PC-3 (cell line): ENCODE measurements around the gene ANKIB1. TPM values are rescaled to one million over a fixed set of nuclear protein-coding genes. Genes with fewer than 3 reads are reported as not detected.

ENCODE experiments used
- ATAC-seq: fragments of 200-7000 bp; cut with Tn5 transposase; 2 replicates; pipeline ENCODE4 v1.9.1; 2020; ENCODE audit warnings: mild to moderate bottlenecking, moderate library complexity
- BruUV-seq: library from RNA; stranded (reverse); fragments of 400-500 nt; replicated peaks from 2 replicates; lab custom pipeline; 2021; lab: Mats Ljungman, UMichigan
- CTCF ChIA-PET: fragments of 300-600 bp; sonication (Branson Sonifier 250); formaldehyde crosslinking; loops from one replicate; lab custom pipeline; 2022; ENCODE audit warnings: antibody characterized with exemption; lab: Charles Lee
- POLR2A ChIA-PET: fragments of 300-600 bp; sonication (Branson Sonifier 250); formaldehyde crosslinking; loops from one replicate; lab custom pipeline; 2022; ENCODE audit warnings: antibody characterized with exemption; ENCODE audit not compliant: unreplicated experiment; lab: Charles Lee
- DNase-seq: peaks from one replicate; pipeline ENCODE4 v3.0.0-alpha.2; 2015
- H2AFZ ChIP-seq: fragments of 300-600 bp; sonication (generic); 2 replicates; pipeline ENCODE4 v1.6.0; 2016; ENCODE audit warnings: antibody characterized with exemption, low read length
- H3F3A ChIP-seq: fragments of 300-600 bp; sonication (generic); one replicate; pipeline ENCODE4 v1.6.0; 2017; ENCODE audit warnings: antibody characterized with exemption, low read length, control low read depth, mild to moderate bottlenecking; ENCODE audit not compliant: unreplicated experiment
- H3K27ac ChIP-seq: fragments of 300-600 bp; sonication (generic); 2 replicates; pipeline ENCODE4 v1.5.1; 2016; ENCODE audit warnings: mild to moderate bottlenecking, low read length
- H3K27me3 ChIP-seq: fragments of 300-600 bp; sonication (generic); 2 replicates; pipeline ENCODE4 v1.6.1; 2016; ENCODE audit warnings: low read length, mixed read lengths
- H3K36me3 ChIP-seq: fragments of 300-600 bp; sonication (generic); 2 replicates; pipeline ENCODE4 v1.6.1; 2016; ENCODE audit warnings: low read depth, mixed run types, low read length, mixed read lengths
- H3K4me1 ChIP-seq: fragments of 300-600 bp; sonication (generic); 2 replicates; pipeline ENCODE4 v1.5.1; 2016; ENCODE audit warnings: low read length; ENCODE audit not compliant: insufficient read depth
- H3K4me2 ChIP-seq: fragments of 300-600 bp; sonication (generic); 2 replicates; pipeline ENCODE4 v1.6.0; 2016; ENCODE audit warnings: low read length
- H3K4me3 ChIP-seq: fragments of 300-600 bp; sonication (generic); 2 replicates; pipeline ENCODE4 v1.5.1; 2016; ENCODE audit warnings: mild to moderate bottlenecking, low read length, mixed read lengths
- H3K79me2 ChIP-seq: fragments of 300-600 bp; sonication (generic); 2 replicates; pipeline ENCODE4 v1.6.1; 2017; ENCODE audit warnings: low read length, mixed read lengths
- H3K9ac ChIP-seq: fragments of 300-600 bp; sonication (generic); 2 replicates; pipeline ENCODE4 v1.6.0; 2016; ENCODE audit warnings: mild to moderate bottlenecking, low read length
- H3K9me2 ChIP-seq: fragments of 300-600 bp; sonication (generic); replicated peaks from 2 replicates; pipeline ENCODE4 v1.6.1; 2016; ENCODE audit warnings: mixed run types, low read length, mixed read lengths
- H3K9me3 ChIP-seq: fragments of 300-600 bp; sonication (generic); 2 replicates; pipeline ENCODE4 v1.6.1; 2016; ENCODE audit warnings: low read length, mixed read lengths
- H4K20me1 ChIP-seq: fragments of 300-600 bp; sonication (generic); 2 replicates; pipeline ENCODE4 v1.6.1; 2016; ENCODE audit warnings: low read length, mixed read lengths
- CTCF ChIP-seq: fragments of 300-600 bp; sonication (generic); conservative IDR thresholded peaks from 2 replicates; pipeline ENCODE4 v1.5.1; 2017; ENCODE audit warnings: antibody characterized with exemption, low read depth, mild to moderate bottlenecking, low read length
- EZH2 ChIP-seq: fragments of 300-600 bp; sonication (generic); IDR thresholded peaks from one replicate; pipeline ENCODE4 v1.6.1; 2017; ENCODE audit warnings: antibody characterized with exemption, mild to moderate bottlenecking, low read length; ENCODE audit not compliant: unreplicated experiment
- EZH2phosphoT487 ChIP-seq: fragments of 300-600 bp; sonication (generic); IDR thresholded peaks from 2 replicates; pipeline ENCODE4 v1.6.1; 2018; ENCODE audit warnings: mild to moderate bottlenecking, antibody characterized with exemption, low read length, borderline replicate concordance
- intact Hi-C: fragments of 100-400 bp; cut with micrococcal nuclease; formaldehyde crosslinking; loops from 2 replicates; pipeline ENCODE4 v1.9.0; 2023
- total RNA-seq: library from RNA; depleted of rRNA; stranded (reverse); fragments of >200 nt; gene quantifications from 2 replicates; pipeline ENCODE4 v1.2.3, GENCODE V29; 2014

ANKIB1 gene
- total RNA-seq, 1 experiment from 2014 or later, result 32.1 TPM

- ChIA-PET POLR2A (no interaction called here), CTCF (interaction anchor here (0.6 kb wide), 1 partner anchor 527 kb away, joined by 3 read pairs; no protein-coding TSS in a partner anchor)
- intact Hi-C loops, result no loop called here
- H3F3A ChIP-seq, result no peaks in the 10 kb centered on the region
- H3K9me2 ChIP-seq, result no peaks in the 10 kb centered on the region
- no peak overlapping the region for H3K9ac ChIP-seq
- no TSS peak for BruUV-seq
- TF ChIP-seq EZH2phosphoT487 (no peak), CTCF (no peak), EZH2 (no peak)
- H3K9me3 ChIP-seq, result no peaks in the 10 kb centered on the region
- peaks cover 10% of the 10 kb centered on the region for H3K36me3 ChIP-seq
- H2AFZ ChIP-seq, result no peak overlapping the region
- no peak overlapping the region for H3K27ac ChIP-seq
- ATAC-seq (no peak), DNase-seq (no peak)
- H3K4me1 ChIP-seq, result no peaks in the 10 kb centered on the region
- no peak overlapping the region for H3K4me3 ChIP-seq
- no peak overlapping the region for H3K4me2 ChIP-seq
- no peaks in the 10 kb centered on the region for H3K27me3 ChIP-seq
- H4K20me1 ChIP-seq, result 0 out of 2 replicates have a peak, but pooled peaks cover 4% of the 10 kb centered on the region
- H3K79me2 ChIP-seq, result peaks cover 69% of the 10 kb centered on the region
These were observed 43.5 kb downstream of the ANKIB1 start for GRCh38 chr7:92289321-92289720.

- ChIA-PET CTCF (no interaction called here), POLR2A (no interaction called here)
- H3K36me3 ChIP-seq, result peaks cover 4% of the 10 kb centered on the region
- no peaks in the 10 kb centered on the region for H3K9me3 ChIP-seq
- no peak overlapping the region for H3K9ac ChIP-seq
- ATAC-seq (no peak), DNase-seq (no peak)
- H3K4me2 ChIP-seq, result no peak overlapping the region
- no peaks in the 10 kb centered on the region for H3K27me3 ChIP-seq
- no peaks in the 10 kb centered on the region for H3F3A ChIP-seq
- H4K20me1 ChIP-seq, result 0 out of 2 replicates have a peak, but pooled peaks cover 4% of the 10 kb centered on the region
- no peak overlapping the region for H2AFZ ChIP-seq
- H3K4me3 ChIP-seq, result no peak overlapping the region
- TF ChIP-seq CTCF, result no peak
- no peak for TF ChIP-seq EZH2phosphoT487
- TF ChIP-seq EZH2, result no peak
- intact Hi-C loops, result no loop called here
- H3K9me2 ChIP-seq, result no peaks in the 10 kb centered on the region
- peaks cover 44% of the 10 kb centered on the region; the same call in 1 of the 2 replicates for H3K79me2 ChIP-seq
- no peaks in the 10 kb centered on the region for H3K4me1 ChIP-seq
- H3K27ac ChIP-seq, result no peak overlapping the region
- BruUV-seq, result no TSS peak
These were observed 47.2 kb downstream of the ANKIB1 start for GRCh38 chr7:92292981-92293380.

DNA sequence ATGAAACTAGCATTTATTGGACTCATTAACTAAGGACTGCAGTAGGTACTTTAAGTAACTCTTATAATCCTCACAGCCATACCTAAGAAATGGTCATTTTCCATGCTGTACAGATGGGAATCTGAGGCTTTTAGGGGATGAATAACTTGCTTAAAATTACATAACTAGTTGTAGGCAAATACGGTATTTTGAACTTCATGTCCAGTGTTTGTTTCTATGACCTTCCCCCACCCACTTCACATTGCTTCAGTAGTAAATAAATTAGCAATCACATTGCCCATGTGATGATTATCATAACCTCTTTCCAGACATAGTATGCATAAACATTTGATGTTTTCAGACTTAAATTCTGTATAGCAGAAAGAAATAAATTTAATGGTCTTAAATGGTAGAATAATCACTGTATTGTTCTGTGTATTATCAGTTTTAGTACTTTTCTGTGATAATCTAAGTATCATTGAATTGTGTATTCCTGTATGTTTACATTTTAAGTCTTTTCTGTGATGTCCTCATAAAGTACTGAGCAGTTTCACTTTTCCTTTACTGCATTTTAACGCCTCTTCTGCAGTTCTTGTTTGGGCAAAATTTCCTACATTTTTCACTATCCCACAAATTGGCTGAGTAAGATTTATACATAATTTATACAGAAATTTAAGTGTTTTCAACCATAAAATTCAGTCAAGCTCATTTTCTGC is 48.3 kb downstream of the ANKIB1 start:
- Histone ChIP-seq H3K27me3 (no peaks in the 10 kb centered on the region), H2AFZ (no peak overlapping the region), H3K36me3 (peaks cover 5% of the 10 kb centered on the region), H3K4me1 (no peaks in the 10 kb centered on the region), H4K20me1 (0 out of 2 replicates have a peak, but pooled peaks cover 4% of the 10 kb centered on the region), H3K9ac (no peak overlapping the region), H3K9me3 (no peaks in the 10 kb centered on the region), H3K4me3 (no peak overlapping the region), H3F3A (no peaks in the 10 kb centered on the region), H3K27ac (no peak overlapping the region), H3K9me2 (no peaks in the 10 kb centered on the region), H3K4me2 (no peak overlapping the region), H3K79me2 (peaks cover 34% of the 10 kb centered on the region; the same call in 1 of the 2 replicates)
- ChIA-PET POLR2A (no interaction called here), CTCF (no interaction called here)
- intact Hi-C loops, result no loop called here
- BruUV-seq, result no TSS peak
- ATAC-seq, result no peak
- DNase-seq, result no peak
- no peak for TF ChIP-seq EZH2
- no peak for TF ChIP-seq CTCF
- TF ChIP-seq EZH2phosphoT487, result no peak
